HCT116 (cell line): Measurements from ENCODE around the gene ZNF746. TPM values are rescaled to one million over a fixed set of nuclear protein-coding genes. Genes with fewer than 3 reads are reported as not detected.

Experiments
- ATAC-seq: fragments of 200-7000 bp; cut with Tn5 transposase; 2 replicates; pipeline ENCODE4 v1.9.1; 2020; ENCODE audit warnings: mild to moderate bottlenecking, moderate library complexity
- BruUV-seq: library from RNA; stranded (reverse); fragments of 400-500 nt; replicated peaks from 2 replicates; lab custom pipeline; 2021; lab: Mats Ljungman, UMichigan
- CTCF ChIA-PET: fragments of 300-600 bp; sonication (Branson Sonifier 250); formaldehyde crosslinking; loops from one replicate; lab custom pipeline; 2021; ENCODE audit warnings: antibody characterized with exemption; lab: Charles Lee
- POLR2A ChIA-PET: fragments of 300-600, 350-600 bp; sonication (Branson Sonifier 250); formaldehyde crosslinking; loops from one replicate; lab custom pipeline; 2021; ENCODE audit warnings: antibody characterized with exemption; lab: Charles Lee
- RAD21 ChIA-PET, 2 experiments: fragments of 300-600 bp; sonication (Branson Sonifier 250); formaldehyde crosslinking; loops; one replicate each; lab custom pipeline; 2023; ENCODE audit warnings: low total read pairs in 2 of 2; ENCODE audit not compliant: uncharacterized antibody in 2 of 2, unreplicated experiment in 2 of 2, low non-redundant PET in 1 of 2; lab: Charles Lee
- DNase-seq: peaks from one replicate; pipeline ENCODE4 v3.0.0-alpha.2; 2010; ENCODE audit warnings: low read depth, low spot score
- H2AFZ ChIP-seq: fragments of 200-600 bp; shearing (Covaris generic), sonication (generic); 2 replicates; pipeline ENCODE4 v1.6.1; 2017; ENCODE audit warnings: low read depth, mixed run types, mixed read lengths, antibody characterized with exemption, low read length; ENCODE audit not compliant: poor library complexity, severe bottlenecking
- H3K27ac ChIP-seq: 2 replicates; pipeline ENCODE4 v1.5.1; 2012; ENCODE audit warnings: low read depth, low read length
- H3K27me3 ChIP-seq: fragments of 200-600 bp; sonication (generic); 2 replicates; pipeline ENCODE4 v1.6.1; 2016; ENCODE audit warnings: mixed run types, low read length, mixed read lengths; ENCODE audit not compliant: insufficient read depth
- H3K36me3 ChIP-seq, 2 experiments: fragments of 200-500 bp in 1 of 2; fragments of 200-600 bp in 1 of 2; sonication (Bioruptor generic) in 1 of 2; sonication (generic) in 1 of 2; 2 replicates each; pipeline versions ENCODE4 v1.5.1 to v1.6.1; 2014 to 2016; ENCODE audit warnings: low read length in 2 of 2, inconsistent platforms in 1 of 2, mixed read lengths in 1 of 2, mixed run types in 1 of 2; ENCODE audit not compliant: insufficient read depth in 2 of 2, control insufficient read depth in 1 of 2
- H3K4me1 ChIP-seq, 2 experiments: fragments of 200-600 bp in 1 of 2; sonication (generic) in 1 of 2; 2 replicates each; pipeline versions ENCODE4 v1.5.1 to v1.6.1; 2012 to 2017; ENCODE audit warnings: low read length in 2 of 2, inconsistent platforms in 1 of 2, mild to moderate bottlenecking in 1 of 2, mixed read lengths in 1 of 2, mixed run types in 1 of 2, moderate library complexity in 1 of 2; ENCODE audit not compliant: insufficient read depth in 2 of 2, control insufficient read depth in 1 of 2
- H3K4me2 ChIP-seq: fragments of 200-600 bp; sonication (generic); 2 replicates; pipeline ENCODE4 v1.6.1; 2017; ENCODE audit warnings: mixed run types, low read length, mixed read lengths
- H3K4me3 ChIP-seq, 2 experiments: fragments of 200-600 bp in 1 of 2; sonication (generic) in 1 of 2; replicated peaks in 1 of 2; 2 replicates each; pipeline ENCODE4 v1.5.1; 2011 to 2016; ENCODE audit warnings: low read length in 2 of 2, control low read depth in 1 of 2, low read depth in 1 of 2, mild to moderate bottlenecking in 1 of 2, mixed read lengths in 1 of 2, mixed run types in 1 of 2
- H3K79me2 ChIP-seq: fragments of 200-600 bp; sonication (generic); 2 replicates; pipeline ENCODE4 v1.6.1; 2017; ENCODE audit warnings: mild to moderate bottlenecking, mixed run types, low read length, moderate library complexity, mixed read lengths; ENCODE audit not compliant: insufficient read depth
- H3K9ac ChIP-seq: fragments of 200-600 bp; sonication (generic); 2 replicates; pipeline ENCODE4 v1.6.1; 2016; ENCODE audit warnings: low read length, mixed read lengths
- H3K9me2 ChIP-seq: fragments of 200-600 bp; sonication (generic), shearing (Covaris generic); 2 replicates; pipeline ENCODE4 v1.6.1; 2017; ENCODE audit warnings: mixed run types, mild to moderate bottlenecking, moderate library complexity; ENCODE audit not compliant: insufficient read depth
- H3K9me3 ChIP-seq, 2 experiments: fragments of 200-500 bp in 1 of 2; fragments of 200-600 bp in 1 of 2; sonication (Bioruptor generic) in 1 of 2; sonication (generic) in 1 of 2; 2 replicates each; pipeline ENCODE4 v1.6.1; 2014 to 2017; ENCODE audit warnings: low read length in 2 of 2, mixed read lengths in 2 of 2, inconsistent platforms in 1 of 2, low read depth in 1 of 2, mild to moderate bottlenecking in 1 of 2, mixed run types in 1 of 2, moderate library complexity in 1 of 2; ENCODE audit not compliant: control insufficient read depth in 1 of 2, insufficient read depth in 1 of 2
- H4K20me1 ChIP-seq: fragments of 200-600 bp; sonication (generic), shearing (Covaris generic); 2 replicates; pipeline ENCODE4 v1.6.1; 2017; ENCODE audit warnings: mixed run types, mild to moderate bottlenecking, moderate library complexity; ENCODE audit not compliant: insufficient read depth
- CTCF ChIP-seq, 3 experiments: fragments of 200-600 bp in 1 of 3; sonication (generic) in 1 of 3; IDR thresholded peaks in 2 of 3; conservative IDR thresholded peaks in 1 of 3; 2 replicates each; pipeline ENCODE4 v1.5.1; 2012 to 2017; ENCODE audit warnings: low read depth in 2 of 3, low read length in 2 of 3, antibody characterized with exemption in 1 of 3, borderline replicate concordance in 1 of 3, control low read depth in 1 of 3, mild to moderate bottlenecking in 1 of 3, mixed read lengths in 1 of 3, mixed run types in 1 of 3, moderate library complexity in 1 of 3; ENCODE audit not compliant: insufficient read depth in 1 of 3
- ELF1 ChIP-seq: IDR thresholded peaks from 2 replicates; pipeline ENCODE4 v1.6.1; 2012; ENCODE audit warnings: low read depth, borderline replicate concordance
- JUND ChIP-seq: IDR thresholded peaks from 2 replicates; pipeline ENCODE4 v1.6.1; 2012
- MAX ChIP-seq: IDR thresholded peaks from 2 replicates; pipeline ENCODE4 v1.6.1; 2012
- REST ChIP-seq: IDR thresholded peaks from 2 replicates; pipeline ENCODE4 v1.6.1; 2012; ENCODE audit warnings: low read depth
- SIN3A ChIP-seq: IDR thresholded peaks from 2 replicates; pipeline ENCODE4 v1.6.1; 2012; ENCODE audit warnings: low read depth
- ZNF274 ChIP-seq: fragments of 200-500 bp; sonication (Bioruptor generic); IDR thresholded peaks from 2 replicates; pipeline ENCODE4 v1.6.1; 2014; ENCODE audit warnings: mild to moderate bottlenecking, low read depth, low read length, inconsistent platforms
- intact Hi-C: fragments of 100-400 bp; cut with micrococcal nuclease; formaldehyde crosslinking; loops from 2 replicates; pipeline ENCODE4 v1.10.0; 2022
- total RNA-seq: library from RNA; stranded (reverse); gene quantifications from one replicate; pipeline ENCODE4 v1.2.1, GENCODE V29; 2021; ENCODE audit not compliant: unreplicated experiment
- TF ChIP-seq, protein P1 (sequence below): IDR thresholded peaks from 2 replicates; pipeline ENCODE4 v1.6.1; 2012

ZNF746 gene
- total RNA-seq, 1 experiment from 2014 or later: 18.7 TPM

DNA sequence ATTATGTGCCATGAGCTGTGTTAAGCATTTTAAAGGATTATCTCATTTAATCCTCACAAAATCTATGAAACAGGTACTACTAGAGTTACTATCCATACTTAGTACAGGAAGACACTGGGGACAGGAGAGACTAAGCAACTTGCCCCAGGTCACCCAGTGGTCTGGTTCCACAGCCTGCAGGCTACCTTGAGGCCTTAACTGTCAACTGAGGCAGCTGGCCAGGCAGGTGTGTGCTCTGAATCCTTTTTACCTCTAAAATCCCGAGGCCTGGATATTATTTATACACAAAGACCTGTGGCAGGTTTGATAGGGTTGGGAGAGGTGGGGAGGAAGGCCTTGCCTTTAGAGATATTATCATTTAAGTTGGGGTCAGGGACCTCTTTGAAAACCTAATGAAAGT is 39.8 kb downstream of the ZNF746 start:
- no peak for DNase-seq
- H3K36me3 ChIP-seq: peaks cover 4 to 20% of the 10 kb centered on the region in 2 experiments; a peak in 3 of 4 replicates
- no peak overlapping the region for H3K4me3 ChIP-seq
- POLR2A ChIA-PET: no interaction called here
- BruUV-seq: no TSS peak
- RAD21 ChIA-PET: no interaction called here
- no peak overlapping the region for H3K9ac ChIP-seq
- ATAC-seq: no peak
- CTCF ChIA-PET: interaction anchor here (1.0 kb wide), 1 partner anchor 167 kb away, joined by 3 read pairs; no protein-coding TSS in a partner anchor
- no peaks in the 10 kb centered on the region for H3K9me2 ChIP-seq
- H3K79me2 ChIP-seq: peaks cover 29% of the 10 kb centered on the region
- no peak overlapping the region for H2AFZ ChIP-seq
- intact Hi-C loops: loop anchor here (5.0 kb wide), 1 partner anchor 195 kb away; the partner anchor contains the start of gene ZNF783
- H3K27me3 ChIP-seq: no peaks in the 10 kb centered on the region
- H3K4me2 ChIP-seq: no peak overlapping the region
- no peak overlapping the region for H3K27ac ChIP-seq
- no peaks in the 10 kb centered on the region for H4K20me1 ChIP-seq
- no peak for TF ChIP-seq REST
- no peak for TF ChIP-seq MAX
- no peak for TF ChIP-seq CTCF (IDR thresholded peaks at IDR 0.05 in 2 of 3, conservative IDR thresholded peaks at IDR 0.05 in 1 of 3; ENCODE audit: borderline replicate concordance in 1 of 3, insufficient read depth in 1 of 3, low read depth in 2 of 3, low read length in 2 of 3)
- TF ChIP-seq JUND: no peak
- TF ChIP-seq ELF1: no peak
- TF ChIP-seq, protein P1, sequence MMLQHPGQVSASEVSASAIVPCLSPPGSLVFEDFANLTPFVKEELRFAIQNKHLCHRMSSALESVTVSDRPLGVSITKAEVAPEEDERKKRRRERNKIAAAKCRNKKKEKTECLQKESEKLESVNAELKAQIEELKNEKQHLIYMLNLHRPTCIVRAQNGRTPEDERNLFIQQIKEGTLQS: no peak
- TF ChIP-seq SIN3A: no peak
- TF ChIP-seq ZNF274: no peak
- TF ChIP-seq, all 23 proteins: peak for 0
- peaks cover 11 to 19% of the 10 kb centered on the region in 2 experiments; a peak in 2 of 4 replicates for H3K4me1 ChIP-seq
- H3K9me3 ChIP-seq: no peaks in the 10 kb centered on the region
